Parietal lobe (tissue), 2 donors: ENCODE data around the gene NFKBIL1. TPM values are rescaled to one million over a fixed set of nuclear protein-coding genes. Genes with fewer than 3 reads are reported as not detected.
A peak's percentile ranks its signal among the peaks of the same experiment; 100 is the strongest.

Experiments used
- small RNA-seq: library from RNA; depleted of rRNA; stranded (forward); fragments of <200 nt; gene quantifications from one replicate; pipeline ENCODE3, GENCODE V24; 2014; ENCODE audit warnings: low replicate concordance
- total RNA-seq: library from RNA; depleted of rRNA; stranded (reverse); fragments of >200 nt; gene quantifications from one replicate; pipeline ENCODE4 v1.2.3, GENCODE V29; 2014

The NFKBIL1 gene
- 15.3 TPM for total RNA-seq

GRCh38 chr6:31546958-31547726 is at the start of gene NFKBIL1:
TSS of gene NFKBIL1 (plus strand) at chr6:31547608. CDS start at chr6:31547695, 87 bp downstream.

GRCh38 chr6:31528821-31529328 is 18.5 kb upstream of the NFKBIL1 start, which contains the start of gene MCCD1:
TSS of gene MCCD1 (plus strand) at chr6:31528962. CDS start at chr6:31529015, 53 bp downstream.

GRCh38 chr6:31541658-31542521 is 5.5 kb upstream of the NFKBIL1 start, which contains the start of gene DDX39B:
TSS of gene DDX39B (minus strand) at chr6:31542003. CDS start at chr6:31540532, 1,471 bp downstream.

GRCh38 chr6:31546339-31546957 is 960 bp upstream of the NFKBIL1 start, which contains the start of gene ATP6V1G2:
TSS of gene ATP6V1G2 (minus strand) at chr6:31546608. CDS start at chr6:31546559, 49 bp downstream.

GRCh38 chr6:31572041-31572911 is 24.9 kb downstream of the NFKBIL1 start, which contains the start of gene LTA:
TSS of gene LTA (plus strand) at chr6:31572289. CDS start at chr6:31572743, 454 bp downstream.

GRCh38 chr6:31575335-31575901 is 28.0 kb downstream of the NFKBIL1 start, which contains the start of gene TNF:
TSS of gene TNF (plus strand) at chr6:31575565. CDS start at chr6:31575742, 177 bp downstream.

GRCh38 chr6:31582230-31582643 is 34.8 kb downstream of the NFKBIL1 start, which contains the start of gene LTB:
TSS of gene LTB (minus strand) at chr6:31582424. CDS start at chr6:31582417, 7 bp downstream.

GRCh38 chr6:31586008-31586407 is 38.6 kb downstream of the NFKBIL1 start, which contains the start of gene LST1:
TSS of gene LST1 (plus strand) at chr6:31586277. CDS start at chr6:31587300, 1,023 bp downstream.

Small RNA genes lying within 50 kb of the gene (small RNA-seq; reads per million reads assigned to genes)
- gene AL663061.1 (not detected), gene SNORD117 (396 reads per million, percentile 97 among the genes with 10 or more reads in this experiment), gene SNORD84 (not detected)

Other genes starting within 250 kb of the NFKBIL1 start
- 15.0 TPM for gene HLA-B, start 190.4 kb upstream of the NFKBIL1 start, total RNA-seq
- gene MICA, start 144.0 kb upstream of the NFKBIL1 start, total RNA-seq: 0.63 TPM
- gene MICB, start 49.5 kb upstream of the NFKBIL1 start, total RNA-seq: 0.31 TPM
- not detected for gene MCCD1, start 18.6 kb upstream of the NFKBIL1 start, total RNA-seq
- 296 TPM for gene DDX39B, start 5.6 kb upstream of the NFKBIL1 start, total RNA-seq
- 58.8 TPM for gene ATP6V1G2, start 1.0 kb upstream of the NFKBIL1 start, total RNA-seq
- not detected for gene LTA, start 24.7 kb downstream of the NFKBIL1 start, total RNA-seq
- not detected for gene TNF, start 28.0 kb downstream of the NFKBIL1 start, total RNA-seq
- gene LTB, start 34.8 kb downstream of the NFKBIL1 start, total RNA-seq: not detected
- not detected for gene LST1, start 38.7 kb downstream of the NFKBIL1 start, total RNA-seq
- not detected for gene NCR3, start 45.4 kb downstream of the NFKBIL1 start, total RNA-seq
- 3.4 TPM for gene AIF1, start 67.6 kb downstream of the NFKBIL1 start, total RNA-seq
- 94.8 TPM for gene PRRC2A, start 73.1 kb downstream of the NFKBIL1 start, total RNA-seq
- 177 TPM for gene BAG6, start 105.1 kb downstream of the NFKBIL1 start, total RNA-seq
- 2.2 TPM for gene APOM, start 108.3 kb downstream of the NFKBIL1 start, total RNA-seq
- gene C6orf47, start 113.2 kb downstream of the NFKBIL1 start, total RNA-seq: 17.2 TPM
- gene GPANK1, start 117.4 kb downstream of the NFKBIL1 start, total RNA-seq: 11.3 TPM
- gene CSNK2B, start 118.5 kb downstream of the NFKBIL1 start, total RNA-seq: 83.6 TPM
- 13.5 TPM for gene LY6G5B, start 122.4 kb downstream of the NFKBIL1 start, total RNA-seq
- 5.6 TPM for gene LY6G5C, start 133.5 kb downstream of the NFKBIL1 start, total RNA-seq
- 67.9 TPM for gene ABHD16A, start 155.7 kb downstream of the NFKBIL1 start, total RNA-seq
- not detected for gene LY6G6F, start 159.3 kb downstream of the NFKBIL1 start, total RNA-seq
- not detected for gene LY6G6D, start 167.7 kb downstream of the NFKBIL1 start, total RNA-seq
- gene LY6G6C, start 174.1 kb downstream of the NFKBIL1 start, total RNA-seq: not detected
- not detected for gene MPIG6B, start 175.8 kb downstream of the NFKBIL1 start, total RNA-seq
- 126 TPM for gene DDAH2, start 181.7 kb downstream of the NFKBIL1 start, total RNA-seq
- gene CLIC1, start 188.9 kb downstream of the NFKBIL1 start, total RNA-seq: 20.0 TPM
- 14.1 TPM for gene MSH5, start 192.4 kb downstream of the NFKBIL1 start, total RNA-seq
- 1.3 TPM for gene SAPCD1, start 215.0 kb downstream of the NFKBIL1 start, total RNA-seq
- 0.31 TPM for gene VWA7, start 229.7 kb downstream of the NFKBIL1 start, total RNA-seq
- 57.9 TPM for gene VARS1, start 248.1 kb downstream of the NFKBIL1 start, total RNA-seq